Dedifferentiated amniotic fluid mesenchymal stem cell (primary cell): ENCODE data around the gene ATP8A1.

Source experiments
- DNase-seq: peaks from one replicate; pipeline ENCODE4 v3.0.0-alpha.2; 2016; ENCODE audit errors: extremely low spot score

The ATP8A1 gene

DNA sequence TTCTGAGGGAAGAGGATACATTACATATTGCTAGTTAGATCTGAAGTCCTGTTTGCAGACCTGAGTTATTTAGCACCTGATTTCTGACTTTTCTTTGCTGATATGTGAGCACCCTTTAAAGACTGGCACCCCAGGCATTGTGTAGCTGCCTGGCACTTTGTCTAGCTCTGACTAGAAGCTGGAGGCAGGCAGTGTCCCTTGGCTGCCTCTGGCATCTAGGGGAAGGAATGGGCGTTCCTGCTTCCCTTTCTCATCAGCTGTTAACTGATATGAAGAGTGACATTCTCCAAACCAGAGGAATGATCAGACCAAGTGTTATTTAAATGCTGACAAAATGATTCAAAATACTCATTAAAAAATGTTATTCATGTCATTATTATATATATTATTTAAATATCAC is 289.9 kb downstream of the ATP8A1 start:
- DNase-seq, result no peak

GRCh38 chr4:42364266-42365053 is 292.4 kb downstream of the ATP8A1 start:
- no peak for DNase-seq

DNA sequence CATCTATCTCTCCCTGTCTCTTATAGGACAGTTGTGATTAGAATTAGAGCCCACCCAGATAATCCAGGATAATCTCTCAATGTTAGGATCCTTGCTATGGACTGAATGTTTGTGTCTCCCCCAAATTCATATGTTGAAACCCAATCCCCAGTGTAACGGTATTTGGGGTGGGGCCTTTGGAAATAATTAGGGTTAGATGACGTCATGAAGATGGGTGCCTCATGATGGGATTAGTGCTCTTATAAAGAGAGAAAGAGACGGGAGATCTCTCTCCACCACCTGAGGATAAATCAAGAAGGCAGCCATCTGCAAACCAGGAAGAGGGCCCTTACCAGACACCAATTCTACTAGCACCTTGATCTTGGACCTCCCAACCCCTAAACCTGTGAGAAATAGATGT is 293.3 kb downstream of the ATP8A1 start:
- no peak for DNase-seq

- no peak for DNase-seq
Observed at GRCh38 chr4:42362591-42362990, 294.3 kb downstream of the ATP8A1 start.

DNA sequence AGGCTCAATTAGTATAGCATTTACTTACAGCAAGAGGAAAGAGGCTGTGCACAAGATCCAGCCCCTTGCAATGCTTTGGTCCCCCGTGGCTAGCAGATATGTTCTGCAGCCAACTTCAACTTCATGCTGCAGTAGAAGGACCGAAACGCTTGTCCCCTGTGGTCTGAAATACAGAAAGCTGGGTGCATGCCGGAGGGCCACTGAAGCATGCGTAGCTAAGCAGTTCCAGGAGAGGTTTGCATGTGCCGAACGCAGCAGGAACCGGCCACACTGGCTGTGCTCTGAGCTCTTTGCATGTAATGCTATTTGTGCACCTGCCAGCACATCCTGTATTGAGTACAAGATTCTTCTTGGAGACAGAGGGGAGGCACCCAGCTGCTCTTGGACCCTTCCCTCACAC is 295.4 kb downstream of the ATP8A1 start:
- DNase-seq, result no peak

DNA sequence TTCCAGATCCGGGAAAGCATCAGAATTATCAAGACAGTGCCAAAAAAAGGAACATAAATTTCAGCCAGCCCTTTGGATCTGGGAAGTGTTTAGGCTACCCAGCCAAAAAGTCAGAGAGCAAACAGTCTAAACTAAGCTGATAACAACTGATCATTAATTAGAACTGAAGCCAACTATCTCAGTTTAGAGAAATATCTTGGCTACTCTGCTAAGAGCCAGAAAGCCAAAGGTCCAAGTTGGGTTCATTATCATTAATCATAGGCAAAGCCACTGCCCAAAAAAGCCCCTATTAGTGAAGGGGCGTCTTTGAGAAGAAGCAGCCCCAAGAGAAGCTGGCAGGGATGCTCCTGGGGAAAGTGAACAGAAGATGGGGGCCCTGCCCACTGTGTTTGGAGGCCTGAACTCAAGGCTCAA is 296.6 kb downstream of the ATP8A1 start:
- no peak for DNase-seq

GRCh38 chr4:42359711-42360110 is 297.2 kb downstream of the ATP8A1 start:
- no peak for DNase-seq
